ENCODE data around the gene PIP5KL1.

DNA sequence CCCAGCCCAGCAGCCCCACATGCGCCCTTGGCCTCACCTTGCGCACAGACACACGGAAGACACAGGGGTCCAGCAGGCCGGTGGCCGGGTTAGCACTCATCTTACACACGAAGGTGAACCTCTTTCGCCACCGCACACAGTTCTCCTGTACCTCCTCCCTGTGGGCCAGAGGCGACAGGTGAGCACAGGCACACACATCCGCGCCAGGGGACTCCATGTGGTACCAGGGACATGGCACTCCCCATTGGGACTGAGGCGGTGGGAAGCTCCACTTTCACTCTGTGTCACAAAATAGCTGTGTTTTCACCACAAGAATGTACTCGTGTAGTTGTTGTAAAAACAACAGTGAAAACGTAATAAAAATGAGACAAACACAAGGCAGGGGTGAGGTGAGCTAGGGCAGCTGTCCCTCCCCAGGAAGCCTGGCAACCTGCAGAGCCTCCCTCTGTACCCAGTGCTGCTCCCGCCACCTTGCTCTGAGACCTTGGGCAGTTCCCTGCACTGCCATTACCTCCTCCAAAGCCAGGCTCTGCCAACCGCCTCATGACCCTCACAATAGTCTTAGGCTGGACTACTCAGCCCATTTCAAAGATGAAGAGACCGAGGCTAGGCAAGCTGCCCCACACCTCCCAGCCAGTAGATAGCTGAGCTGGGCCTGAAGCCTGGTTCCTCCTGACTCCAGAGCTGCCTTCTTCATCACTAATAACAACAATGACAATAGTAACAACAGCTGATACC lies 23.4 kb upstream of the PIP5KL1 start:
- no peak for TF ChIP-seq EZH2 (IDR thresholded peaks at IDR 0.05; ENCODE audit: borderline replicate concordance, insufficient read depth, low read length, poor library complexity, severe bottlenecking)
- TF ChIP-seq, protein P1, sequence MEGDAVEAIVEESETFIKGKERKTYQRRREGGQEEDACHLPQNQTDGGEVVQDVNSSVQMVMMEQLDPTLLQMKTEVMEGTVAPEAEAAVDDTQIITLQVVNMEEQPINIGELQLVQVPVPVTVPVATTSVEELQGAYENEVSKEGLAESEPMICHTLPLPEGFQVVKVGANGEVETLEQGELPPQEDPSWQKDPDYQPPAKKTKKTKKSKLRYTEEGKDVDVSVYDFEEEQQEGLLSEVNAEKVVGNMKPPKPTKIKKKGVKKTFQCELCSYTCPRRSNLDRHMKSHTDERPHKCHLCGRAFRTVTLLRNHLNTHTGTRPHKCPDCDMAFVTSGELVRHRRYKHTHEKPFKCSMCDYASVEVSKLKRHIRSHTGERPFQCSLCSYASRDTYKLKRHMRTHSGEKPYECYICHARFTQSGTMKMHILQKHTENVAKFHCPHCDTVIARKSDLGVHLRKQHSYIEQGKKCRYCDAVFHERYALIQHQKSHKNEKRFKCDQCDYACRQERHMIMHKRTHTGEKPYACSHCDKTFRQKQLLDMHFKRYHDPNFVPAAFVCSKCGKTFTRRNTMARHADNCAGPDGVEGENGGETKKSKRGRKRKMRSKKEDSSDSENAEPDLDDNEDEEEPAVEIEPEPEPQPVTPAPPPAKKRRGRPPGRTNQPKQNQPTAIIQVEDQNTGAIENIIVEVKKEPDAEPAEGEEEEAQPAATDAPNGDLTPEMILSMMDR (IDR thresholded peaks at IDR 0.05; ENCODE audit: poor library complexity, severe bottlenecking): no peak
- TF ChIP-seq RAD21 (conservative IDR thresholded peaks at IDR 0.05): no peak
- TF ChIP-seq, protein P2, sequence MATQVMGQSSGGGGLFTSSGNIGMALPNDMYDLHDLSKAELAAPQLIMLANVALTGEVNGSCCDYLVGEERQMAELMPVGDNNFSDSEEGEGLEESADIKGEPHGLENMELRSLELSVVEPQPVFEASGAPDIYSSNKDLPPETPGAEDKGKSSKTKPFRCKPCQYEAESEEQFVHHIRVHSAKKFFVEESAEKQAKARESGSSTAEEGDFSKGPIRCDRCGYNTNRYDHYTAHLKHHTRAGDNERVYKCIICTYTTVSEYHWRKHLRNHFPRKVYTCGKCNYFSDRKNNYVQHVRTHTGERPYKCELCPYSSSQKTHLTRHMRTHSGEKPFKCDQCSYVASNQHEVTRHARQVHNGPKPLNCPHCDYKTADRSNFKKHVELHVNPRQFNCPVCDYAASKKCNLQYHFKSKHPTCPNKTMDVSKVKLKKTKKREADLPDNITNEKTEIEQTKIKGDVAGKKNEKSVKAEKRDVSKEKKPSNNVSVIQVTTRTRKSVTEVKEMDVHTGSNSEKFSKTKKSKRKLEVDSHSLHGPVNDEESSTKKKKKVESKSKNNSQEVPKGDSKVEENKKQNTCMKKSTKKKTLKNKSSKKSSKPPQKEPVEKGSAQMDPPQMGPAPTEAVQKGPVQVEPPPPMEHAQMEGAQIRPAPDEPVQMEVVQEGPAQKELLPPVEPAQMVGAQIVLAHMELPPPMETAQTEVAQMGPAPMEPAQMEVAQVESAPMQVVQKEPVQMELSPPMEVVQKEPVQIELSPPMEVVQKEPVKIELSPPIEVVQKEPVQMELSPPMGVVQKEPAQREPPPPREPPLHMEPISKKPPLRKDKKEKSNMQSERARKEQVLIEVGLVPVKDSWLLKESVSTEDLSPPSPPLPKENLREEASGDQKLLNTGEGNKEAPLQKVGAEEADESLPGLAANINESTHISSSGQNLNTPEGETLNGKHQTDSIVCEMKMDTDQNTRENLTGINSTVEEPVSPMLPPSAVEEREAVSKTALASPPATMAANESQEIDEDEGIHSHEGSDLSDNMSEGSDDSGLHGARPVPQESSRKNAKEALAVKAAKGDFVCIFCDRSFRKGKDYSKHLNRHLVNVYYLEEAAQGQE (IDR thresholded peaks at IDR 0.05; ENCODE audit: borderline replicate concordance): no peak
- TF ChIP-seq POLR2AphosphoS5 (IDR thresholded peaks at IDR 0.05): no peak
- no peak for TF ChIP-seq SMC3 (conservative IDR thresholded peaks at IDR 0.05; ENCODE audit: poor library complexity)
- TF ChIP-seq MXI1 (conservative IDR thresholded peaks at IDR 0.05; ENCODE audit: poor library complexity, severe bottlenecking): no peak
- TF ChIP-seq TAF1 (IDR thresholded peaks at IDR 0.05; ENCODE audit: low read depth): no peak

Measured in neural cell (in vitro differentiated cells).